Activated naive CD4-positive, alpha-beta T cell treated with anti-CD3 and anti-CD28 coated beads, Interleukin-2, amount 50 U/mL, for 16 hours (primary cell): ENCODE measurements around the gene KIAA1549.

Experiments used
- DNase-seq: peaks from one replicate; pipeline ENCODE4 v3.0.0-alpha.2; 2020

Gene KIAA1549

DNA sequence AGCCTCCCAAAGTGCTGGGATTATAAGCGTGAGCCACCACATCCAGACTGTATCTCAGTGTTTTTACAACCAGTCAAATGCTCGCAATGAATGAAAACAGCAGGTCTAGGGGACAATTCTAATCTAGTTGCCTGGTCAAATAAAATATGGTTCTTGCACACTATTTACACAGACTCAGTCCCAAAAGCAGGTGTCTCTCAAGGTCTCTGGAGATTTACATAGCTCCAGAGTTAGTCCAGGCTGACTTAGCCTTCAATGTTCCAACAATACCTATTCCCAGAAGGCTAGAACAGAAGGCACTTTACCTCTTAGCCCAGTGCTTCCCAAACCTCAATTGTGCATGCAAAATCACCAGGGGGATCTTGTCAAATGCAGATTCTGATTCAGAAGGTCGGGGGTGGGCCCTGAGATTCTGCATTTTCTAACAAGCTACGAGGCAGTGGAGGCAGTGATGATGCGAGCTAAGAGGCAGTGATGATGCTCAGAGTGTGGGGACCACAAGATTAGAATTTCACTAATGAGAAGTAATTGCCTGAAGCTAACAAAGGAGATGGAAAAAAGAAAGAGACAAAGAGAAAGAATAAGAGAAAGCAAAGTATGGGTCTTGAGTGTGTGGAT, 6.4 kb downstream of the KIAA1549 start:
- DNase-seq, result no peak

GRCh38 chr7:138974103-138974502, 7.1 kb downstream of the KIAA1549 start:
- DNase-seq, result no peak

DNA sequence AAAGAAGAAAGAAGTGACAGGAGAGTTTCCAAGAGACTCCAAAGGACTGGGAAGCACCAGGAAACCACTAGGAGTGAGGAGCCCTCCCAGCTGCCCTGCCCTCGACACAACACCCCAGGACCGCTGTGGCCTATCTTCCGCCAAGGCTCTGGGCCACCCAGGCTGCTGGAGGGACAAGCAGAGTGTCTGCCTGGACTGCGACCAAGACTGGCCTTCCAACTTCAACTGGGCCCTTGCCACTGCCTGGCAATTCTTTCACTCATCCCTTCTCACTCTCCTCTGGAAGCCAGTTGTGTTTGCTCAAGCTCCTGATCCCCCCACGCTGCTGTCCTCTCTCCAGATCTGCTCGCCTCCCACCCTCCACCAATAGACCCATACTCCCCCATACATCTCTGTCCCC, 10.2 kb downstream of the KIAA1549 start:
- no peak for DNase-seq

GRCh38 chr7:138970446-138970845, 10.7 kb downstream of the KIAA1549 start:
- DNase-seq, result no peak

- DNase-seq, result no peak
These were observed 14.0 kb downstream of the KIAA1549 start for GRCh38 chr7:138967159-138967558.

DNA sequence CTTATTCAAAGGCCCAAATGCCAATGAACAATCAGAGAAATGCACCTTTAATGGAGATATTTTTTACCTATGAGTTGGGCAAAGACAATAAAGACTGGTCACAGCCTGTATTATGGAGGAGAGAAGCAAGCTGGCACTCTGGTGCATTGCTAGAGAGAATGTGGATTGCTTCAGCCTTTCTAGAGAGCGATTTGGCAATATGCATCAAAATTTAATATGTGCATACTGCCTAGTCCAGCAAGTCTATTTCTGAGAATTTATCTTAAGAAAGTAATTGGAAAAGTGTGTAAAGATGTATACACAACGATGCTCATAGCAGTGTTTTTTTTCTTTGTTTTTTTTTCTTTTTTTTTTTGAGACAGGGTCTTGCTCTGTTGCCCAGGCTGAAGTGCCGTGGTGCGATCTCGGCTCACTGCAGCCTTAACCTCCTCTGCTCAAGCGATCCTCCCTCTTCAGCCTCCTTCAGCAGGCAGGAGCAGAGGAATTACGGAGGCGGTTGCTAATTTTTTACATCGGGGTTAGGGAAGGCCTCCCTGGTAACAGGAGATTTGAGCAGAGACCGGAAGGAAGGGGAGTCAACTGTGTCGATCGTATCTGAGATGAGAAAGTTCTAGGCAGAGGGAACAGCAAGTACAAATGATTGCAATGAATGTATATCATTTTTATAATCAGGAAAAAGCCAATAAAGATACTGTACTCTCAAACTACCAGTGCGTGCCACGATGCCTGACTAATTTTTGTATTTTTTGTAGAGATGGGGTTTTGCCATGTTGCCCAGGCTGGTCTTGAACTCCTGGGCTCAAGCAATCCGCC, 16.4 kb downstream of the KIAA1549 start:
- no peak for DNase-seq

GRCh38 chr7:138963675-138964074, 17.5 kb downstream of the KIAA1549 start:
- no peak for DNase-seq

- DNase-seq, result no peak
These were observed 18.5 kb downstream of the KIAA1549 start for GRCh38 chr7:138962561-138963270.

DNA sequence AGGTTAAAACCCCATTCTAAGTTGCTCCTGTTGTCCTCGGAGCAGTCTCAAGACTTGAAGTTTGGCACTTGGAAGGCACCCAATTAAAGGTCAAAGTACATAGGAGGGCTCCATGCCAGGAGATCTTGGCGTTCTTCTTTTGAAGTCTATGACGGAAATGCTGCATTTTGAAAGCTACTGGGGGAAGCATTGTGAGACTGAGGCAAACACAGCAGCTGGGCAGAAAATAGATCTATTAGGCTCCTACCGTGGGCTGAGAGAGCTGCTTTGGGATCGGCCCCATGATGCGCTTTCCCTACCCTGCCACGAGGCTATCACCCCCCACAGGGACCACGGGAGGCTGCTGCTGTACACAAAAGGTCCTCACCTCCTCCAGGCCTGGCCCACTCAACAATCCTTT, 20.0 kb downstream of the KIAA1549 start:
- DNase-seq, result no peak

- no peak for DNase-seq
These were observed 22.7 kb downstream of the KIAA1549 start for GRCh38 chr7:138958391-138958956.

DNA sequence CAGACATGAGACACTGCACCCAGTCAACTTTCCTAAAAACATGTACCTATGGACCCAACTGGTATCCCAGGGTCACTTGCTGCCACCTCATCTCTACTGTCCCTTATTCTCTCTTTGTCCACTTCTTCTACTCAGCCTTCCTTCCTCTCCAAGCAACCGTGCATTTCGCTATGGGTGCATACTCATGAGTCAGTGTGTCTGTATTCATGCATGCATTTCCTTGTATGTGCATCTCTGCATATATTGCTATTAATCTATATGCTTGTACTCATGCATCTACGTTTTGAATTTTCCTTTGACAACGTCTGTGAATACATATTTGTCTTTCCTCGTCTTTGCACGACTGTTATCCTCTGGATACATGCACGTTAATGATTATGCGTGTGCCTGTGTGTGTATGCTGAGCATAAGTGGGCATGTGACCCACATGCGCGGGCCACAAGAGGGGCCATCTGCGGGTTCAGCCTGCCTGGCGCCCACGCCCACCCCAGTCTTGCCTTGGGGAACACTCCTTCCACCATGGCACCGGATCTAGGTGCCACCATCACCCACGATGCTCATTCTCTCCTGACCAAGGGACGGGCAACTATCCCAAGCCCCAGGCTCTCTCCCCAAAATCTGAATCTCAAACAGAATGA, 23.3 kb downstream of the KIAA1549 start:
- no peak for DNase-seq

DNA sequence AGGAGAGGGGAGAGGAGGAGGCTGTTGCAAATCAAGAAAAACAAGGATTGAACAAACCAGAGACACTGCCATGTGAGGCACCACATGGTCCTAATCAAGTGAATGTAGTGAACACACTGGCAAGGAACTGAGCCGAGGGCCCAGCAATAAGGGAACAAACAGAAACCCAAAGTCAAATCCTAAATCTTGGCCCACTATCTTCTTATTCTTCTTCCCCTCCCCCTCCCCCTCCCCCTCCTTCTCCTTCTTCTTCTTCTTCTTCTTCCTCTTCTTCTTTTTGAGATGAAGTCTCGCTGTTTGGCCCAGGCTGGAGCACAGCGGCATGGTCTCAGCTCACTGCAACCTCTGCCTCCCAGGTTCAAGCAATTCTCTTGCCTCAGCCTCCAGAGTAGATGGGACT, 24.0 kb downstream of the KIAA1549 start:
- no peak for DNase-seq

DNA sequence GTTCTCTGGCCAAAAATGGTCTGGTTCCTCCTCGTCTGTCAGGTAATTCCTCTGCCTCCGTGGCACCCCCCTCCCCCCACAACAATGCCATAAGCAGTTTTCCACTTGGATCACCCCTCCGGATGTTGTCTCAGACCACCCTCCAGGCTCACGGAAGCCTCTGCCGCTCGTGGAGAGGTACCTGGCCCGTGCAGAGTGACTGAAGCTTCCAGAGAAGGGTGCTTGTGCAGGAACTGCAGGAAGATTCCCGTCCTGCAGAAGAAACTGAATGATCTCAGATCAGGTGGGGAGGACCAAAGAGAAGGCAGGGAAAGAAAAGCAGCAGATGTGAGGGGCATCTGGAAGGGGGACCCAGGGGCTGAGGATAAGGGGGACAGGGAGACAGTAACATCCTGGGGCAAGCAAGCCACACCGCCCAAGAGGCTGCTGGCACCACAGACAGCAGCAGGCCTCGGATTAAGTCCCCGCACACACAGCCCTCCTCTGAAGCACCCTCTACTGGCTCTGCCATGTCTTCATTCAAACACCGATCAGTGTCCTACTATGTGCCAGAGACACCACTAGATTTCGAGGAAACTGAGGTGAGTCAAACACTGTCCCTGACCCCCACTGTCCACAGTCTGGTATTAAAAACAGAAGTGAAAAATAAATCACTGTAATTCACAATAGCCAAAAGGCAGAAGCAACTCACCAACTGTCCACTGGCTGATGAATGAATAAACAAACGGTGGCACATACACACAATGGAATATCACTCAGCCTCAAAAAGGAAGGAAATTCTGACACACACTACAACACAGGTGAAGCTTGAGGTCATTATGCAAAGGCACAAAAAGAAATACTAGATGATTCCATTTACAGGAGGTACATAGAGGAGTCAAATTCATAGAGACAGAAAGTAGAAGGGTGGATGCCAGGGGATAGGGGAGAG, 26.4 kb downstream of the KIAA1549 start:
- DNase-seq, result no peak

DNA sequence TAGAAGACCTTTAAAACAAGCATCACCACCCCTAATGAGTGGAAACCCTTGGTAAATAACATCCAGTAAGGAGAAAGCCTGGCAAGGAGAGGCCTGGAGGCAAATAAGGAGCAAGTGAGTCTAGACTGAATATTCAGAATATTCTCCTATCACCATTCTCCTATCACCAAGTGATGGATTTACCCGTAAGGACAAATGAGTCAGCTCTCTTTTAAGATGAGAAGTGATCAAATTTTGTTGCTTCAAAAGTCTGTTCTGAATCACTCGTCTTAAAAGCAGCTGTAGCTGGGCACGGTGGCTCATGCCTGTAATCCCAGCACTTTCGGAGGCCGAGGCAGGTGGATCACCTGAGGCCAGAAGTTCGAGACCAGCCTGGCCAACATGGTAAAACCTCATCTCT, 28.4 kb downstream of the KIAA1549 start:
- no peak for DNase-seq

DNA sequence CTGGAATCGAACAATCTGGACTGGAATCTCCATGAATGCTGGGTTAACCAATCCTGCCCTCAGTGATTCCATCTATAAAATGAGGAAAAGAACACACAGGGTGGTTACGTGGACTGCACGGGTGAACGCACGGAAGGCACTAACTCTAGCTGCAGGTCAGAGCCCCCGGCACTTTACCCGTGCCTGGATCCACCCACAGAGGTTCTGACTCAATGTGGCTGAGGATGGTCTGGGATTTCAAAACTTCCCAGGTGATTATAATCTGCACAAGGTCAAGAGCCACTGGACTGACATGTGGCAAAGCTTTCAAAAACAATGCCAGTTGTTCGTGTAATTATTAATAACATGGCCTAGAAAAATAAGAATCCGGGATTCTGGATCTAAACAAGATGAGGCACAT, 29.2 kb downstream of the KIAA1549 start:
- no peak for DNase-seq

GRCh38 chr7:138949421-138950088, 31.6 kb downstream of the KIAA1549 start:
- DNase-seq, result no peak

- no peak for DNase-seq
These were observed 32.8 kb downstream of the KIAA1549 start for GRCh38 chr7:138948403-138948802.

DNA sequence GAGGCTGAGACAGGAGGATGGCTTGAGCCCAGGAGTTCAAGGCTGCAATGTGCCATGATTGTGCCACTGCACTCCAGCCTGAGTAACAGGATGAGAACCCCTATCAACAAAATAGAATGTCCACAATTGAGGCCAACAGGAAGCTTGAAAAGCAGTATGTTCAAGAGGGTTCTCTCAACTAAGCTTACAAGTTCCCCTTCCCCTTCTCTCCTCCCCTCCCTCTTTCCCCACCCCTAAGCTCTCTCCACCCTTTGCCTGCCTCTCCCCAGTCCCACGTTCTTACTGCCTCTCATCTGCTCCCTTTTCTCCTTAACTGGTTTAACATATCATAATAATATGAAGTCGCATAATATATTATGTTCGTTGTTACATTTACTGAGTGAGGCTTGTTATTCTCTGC, 35.4 kb downstream of the KIAA1549 start:
- no peak for DNase-seq

DNA sequence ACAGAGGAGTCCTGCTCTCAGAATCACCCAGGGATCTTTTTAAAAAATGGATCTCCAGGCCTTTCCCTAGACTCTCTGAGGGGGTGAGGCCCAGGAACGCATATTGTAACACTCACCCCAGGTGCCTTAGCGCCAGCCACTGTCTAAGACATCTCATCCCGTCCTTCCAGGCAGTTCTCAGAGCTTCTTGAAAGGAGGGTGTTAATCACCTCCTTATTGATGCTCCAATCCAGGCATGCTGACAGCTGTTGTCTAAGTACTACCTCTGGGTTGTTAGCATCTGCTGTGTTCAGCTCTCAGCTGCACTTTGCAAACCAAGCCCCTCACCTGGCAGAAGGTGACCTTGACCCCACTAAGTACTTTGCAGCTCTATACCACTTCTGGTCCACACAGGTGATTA, 36.0 kb downstream of the KIAA1549 start:
- DNase-seq, result no peak

GRCh38 chr7:138944592-138944991, 36.6 kb downstream of the KIAA1549 start:
- no peak for DNase-seq

DNA sequence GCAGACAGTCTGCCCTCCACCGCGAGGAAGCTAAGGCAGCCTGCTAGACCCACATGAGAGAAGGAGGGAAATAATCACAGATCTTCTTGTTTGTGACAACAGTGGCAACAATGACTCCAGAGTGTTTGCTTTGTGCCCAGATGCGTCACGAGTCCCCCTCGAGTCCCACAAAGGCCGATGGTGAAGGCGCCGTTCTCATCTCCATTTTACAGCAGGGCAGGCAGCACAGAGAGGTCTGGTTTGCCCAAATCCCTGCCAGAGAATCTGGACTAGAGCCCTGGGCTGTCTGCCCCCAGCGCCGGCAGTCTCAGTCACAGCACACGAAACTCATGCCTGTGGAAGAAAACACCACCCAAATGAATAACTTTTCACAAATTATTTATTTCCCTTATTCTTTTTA, 38.1 kb downstream of the KIAA1549 start:
- no peak for DNase-seq
